ENCODE data around the gene GIMAP5.
"Not testable (repeated sequence)": the region's sequence is repeated elsewhere in the genome, so short reads cannot be mapped to it uniquely, and the experiment has no call there.

Gene GIMAP5

DNA sequence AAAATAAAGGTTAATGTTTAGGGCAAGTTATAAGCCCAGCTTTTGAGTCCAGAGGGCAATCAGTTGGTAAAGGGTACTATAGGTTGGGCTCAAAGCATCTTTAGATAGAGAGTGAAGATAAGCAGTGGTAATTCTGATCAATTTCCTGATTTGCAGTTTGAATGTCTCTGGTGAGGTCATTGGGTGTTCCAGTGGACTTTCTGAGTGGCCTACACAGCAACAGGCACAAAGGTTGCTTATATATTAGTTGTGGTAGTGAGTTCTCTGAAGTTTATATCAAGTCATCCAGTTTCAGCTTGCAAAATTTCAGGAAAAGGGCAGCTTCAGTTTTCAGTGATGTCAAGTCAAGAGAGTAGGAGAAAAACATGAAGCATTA is 29.1 kb downstream of the GIMAP5 start:
- Histone ChIP-seq H4K20me1 (ENCODE audit: insufficient read depth, low read length) (no peaks in the 10 kb centered on the region), H3K4me1 (ENCODE audit: low read length) (no peaks in the 10 kb centered on the region), H3F3A (ENCODE audit: insufficient read depth, low read length) (no peaks in the 10 kb centered on the region), H3K4me3 (ENCODE audit: low read length) (no peak overlapping the region), H3K27me3 (replicated peaks; ENCODE audit: insufficient read depth, low read length) (no peaks in the 10 kb centered on the region), H3K36me3 (replicated peaks; ENCODE audit: insufficient read depth, low read length) (no peaks in the 10 kb centered on the region), H2AFZ (ENCODE audit: low read length) (no peak overlapping the region), H3K9me3 (replicated peaks; ENCODE audit: insufficient read depth, low read length) (no peaks in the 10 kb centered on the region), H3K27ac (ENCODE audit: low read length) (no peak overlapping the region), H3K9me2 (replicated peaks; ENCODE audit: insufficient read depth, low read length) (no peaks in the 10 kb centered on the region), H3K9ac (ENCODE audit: low read length) (no peak overlapping the region), H3K4me2 (ENCODE audit: low read depth, low read length) (no peak overlapping the region), H3K79me2 (ENCODE audit: low read length) (no peaks in the 10 kb centered on the region)
- no peak for DNase-seq
- TF ChIP-seq, protein P1, sequence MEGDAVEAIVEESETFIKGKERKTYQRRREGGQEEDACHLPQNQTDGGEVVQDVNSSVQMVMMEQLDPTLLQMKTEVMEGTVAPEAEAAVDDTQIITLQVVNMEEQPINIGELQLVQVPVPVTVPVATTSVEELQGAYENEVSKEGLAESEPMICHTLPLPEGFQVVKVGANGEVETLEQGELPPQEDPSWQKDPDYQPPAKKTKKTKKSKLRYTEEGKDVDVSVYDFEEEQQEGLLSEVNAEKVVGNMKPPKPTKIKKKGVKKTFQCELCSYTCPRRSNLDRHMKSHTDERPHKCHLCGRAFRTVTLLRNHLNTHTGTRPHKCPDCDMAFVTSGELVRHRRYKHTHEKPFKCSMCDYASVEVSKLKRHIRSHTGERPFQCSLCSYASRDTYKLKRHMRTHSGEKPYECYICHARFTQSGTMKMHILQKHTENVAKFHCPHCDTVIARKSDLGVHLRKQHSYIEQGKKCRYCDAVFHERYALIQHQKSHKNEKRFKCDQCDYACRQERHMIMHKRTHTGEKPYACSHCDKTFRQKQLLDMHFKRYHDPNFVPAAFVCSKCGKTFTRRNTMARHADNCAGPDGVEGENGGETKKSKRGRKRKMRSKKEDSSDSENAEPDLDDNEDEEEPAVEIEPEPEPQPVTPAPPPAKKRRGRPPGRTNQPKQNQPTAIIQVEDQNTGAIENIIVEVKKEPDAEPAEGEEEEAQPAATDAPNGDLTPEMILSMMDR (IDR thresholded peaks at IDR 0.05; ENCODE audit: low read length): no peak
- TF ChIP-seq EZH2 (optimal IDR thresholded peaks at IDR 0.05; ENCODE audit: low read depth, low read length): no peak
- TF ChIP-seq EZH2phosphoT487 (IDR thresholded peaks at IDR 0.05; ENCODE audit: low read length): no peak

- Histone ChIP-seq H3K9me3 (replicated peaks; ENCODE audit: insufficient read depth, low read length) (no peaks in the 10 kb centered on the region), H3K27me3 (replicated peaks; ENCODE audit: insufficient read depth, low read length) (no peaks in the 10 kb centered on the region), H3K79me2 (ENCODE audit: low read length) (no peaks in the 10 kb centered on the region), H2AFZ (ENCODE audit: low read length) (no peak overlapping the region), H3K9me2 (replicated peaks; ENCODE audit: insufficient read depth, low read length) (no peaks in the 10 kb centered on the region), H3K4me2 (ENCODE audit: low read depth, low read length) (no peak overlapping the region), H3K36me3 (replicated peaks; ENCODE audit: insufficient read depth, low read length) (no peaks in the 10 kb centered on the region), H3K4me1 (ENCODE audit: low read length) (no peaks in the 10 kb centered on the region), H3K27ac (ENCODE audit: low read length) (no peak overlapping the region), H3K4me3 (ENCODE audit: low read length) (no peak overlapping the region), H3F3A (ENCODE audit: insufficient read depth, low read length) (no peaks in the 10 kb centered on the region), H3K9ac (ENCODE audit: low read length) (no peak overlapping the region), H4K20me1 (ENCODE audit: insufficient read depth, low read length) (no peaks in the 10 kb centered on the region)
- DNase-seq: no peak
- TF ChIP-seq EZH2phosphoT487 (IDR thresholded peaks at IDR 0.05; ENCODE audit: low read length) (no peak), EZH2 (optimal IDR thresholded peaks at IDR 0.05; ENCODE audit: low read depth, low read length) (no peak)
- TF ChIP-seq, protein P1 (IDR thresholded peaks at IDR 0.05; ENCODE audit: low read length): no peak
Observed at GRCh38 chr7:150769768-150770167, 32.5 kb downstream of the GIMAP5 start.

GRCh38 chr7:150774131-150774530 is 36.9 kb downstream of the GIMAP5 start:
- not testable (repeated sequence) for H4K20me1 ChIP-seq (ENCODE audit: insufficient read depth, low read length); H3K27me3 ChIP-seq (replicated peaks; ENCODE audit: insufficient read depth, low read length); H2AFZ ChIP-seq (ENCODE audit: low read length); H3K27ac ChIP-seq (ENCODE audit: low read length); H3K4me2 ChIP-seq (ENCODE audit: low read depth, low read length); H3K36me3 ChIP-seq (replicated peaks; ENCODE audit: insufficient read depth, low read length); H3F3A ChIP-seq (ENCODE audit: insufficient read depth, low read length); H3K4me1 ChIP-seq (ENCODE audit: low read length); H3K79me2 ChIP-seq (ENCODE audit: low read length); H3K9ac ChIP-seq (ENCODE audit: low read length); DNase-seq; H3K9me2 ChIP-seq (replicated peaks; ENCODE audit: insufficient read depth, low read length); H3K9me3 ChIP-seq (replicated peaks; ENCODE audit: insufficient read depth, low read length); H3K4me3 ChIP-seq (ENCODE audit: low read length)

GRCh38 chr7:150778014-150778737 is 41.0 kb downstream of the GIMAP5 start:
- Histone ChIP-seq H3K4me3 (ENCODE audit: low read length) (no peak overlapping the region), H3K27ac (ENCODE audit: low read length) (no peak overlapping the region), H3K79me2 (ENCODE audit: low read length) (no peaks in the 10 kb centered on the region), H3F3A (ENCODE audit: insufficient read depth, low read length) (no peaks in the 10 kb centered on the region), H3K36me3 (replicated peaks; ENCODE audit: insufficient read depth, low read length) (no peaks in the 10 kb centered on the region), H3K9ac (ENCODE audit: low read length) (no peak overlapping the region), H3K9me3 (replicated peaks; ENCODE audit: insufficient read depth, low read length) (no peaks in the 10 kb centered on the region), H3K4me2 (ENCODE audit: low read depth, low read length) (no peak overlapping the region), H3K9me2 (replicated peaks; ENCODE audit: insufficient read depth, low read length) (no peaks in the 10 kb centered on the region), H3K4me1 (ENCODE audit: low read length) (no peaks in the 10 kb centered on the region), H4K20me1 (ENCODE audit: insufficient read depth, low read length) (no peaks in the 10 kb centered on the region), H2AFZ (ENCODE audit: low read length) (no peak overlapping the region), H3K27me3 (replicated peaks; ENCODE audit: insufficient read depth, low read length) (no peaks in the 10 kb centered on the region)
- TF ChIP-seq, protein P1 (IDR thresholded peaks at IDR 0.05; ENCODE audit: low read length): no peak
- TF ChIP-seq EZH2phosphoT487 (IDR thresholded peaks at IDR 0.05; ENCODE audit: low read length): no peak
- TF ChIP-seq EZH2 (optimal IDR thresholded peaks at IDR 0.05; ENCODE audit: low read depth, low read length): no peak
- DNase-seq: no peak

Measured in MM.1S (cell line).